ENCODE data around the gene KMT2C.

DNA sequence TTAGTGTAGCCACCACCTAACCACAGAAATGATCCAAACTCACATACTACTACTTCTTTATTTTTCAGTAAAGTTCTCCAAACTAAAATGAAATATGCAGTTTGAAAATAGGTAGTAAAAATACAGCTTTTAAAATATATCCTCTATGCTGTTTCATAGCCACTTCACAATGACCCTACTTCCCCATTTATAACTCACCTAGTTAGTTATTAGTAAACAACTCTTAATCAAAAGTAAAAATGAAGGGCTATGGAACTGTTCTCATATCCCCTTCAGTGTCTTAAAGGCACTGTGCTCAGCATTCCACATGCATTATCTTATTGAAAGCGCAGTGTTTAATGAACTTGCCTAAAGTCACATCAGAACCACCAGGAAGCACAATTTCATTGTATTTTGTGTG is 43.5 kb downstream of the KMT2C start:
- no peak for TF ChIP-seq GATA2 (IDR thresholded peaks at IDR 0.05; ENCODE audit: low read depth, low read length)
- TF ChIP-seq GATA3 (IDR thresholded peaks at IDR 0.05; ENCODE audit: low read depth, low read length) = no peak

Data from SH-SY5Y (cell line).